GM23338 (cell line): ENCODE measurements around the gene CTAG2.

Source experiments
- CREB1 ChIP-seq: fragments of 250-450 bp; sonication (Bioruptor Pico); IDR thresholded peaks from 2 replicates; pipeline ENCODE4 v1.5.0; 2020; ENCODE audit warnings: low read depth, mild to moderate bottlenecking, moderate library complexity
- CTCF ChIP-seq, 2 experiments: fragments of 200-600 bp in 1 of 2; sonication (generic) in 1 of 2; conservative IDR thresholded peaks; 2 replicates each; pipeline versions ENCODE4 v1.5.1 to v1.6.1; 2016 to 2017; ENCODE audit warnings: antibody characterized with exemption in 2 of 2, low read depth in 2 of 2, mild to moderate bottlenecking in 2 of 2, moderate library complexity in 1 of 2
- ETS1 ChIP-seq: IDR thresholded peaks from 2 replicates; pipeline ENCODE4 v1.6.1; 2016; ENCODE audit warnings: antibody characterized with exemption
- EZH2 ChIP-seq: fragments of 200-600 bp; sonication (generic); IDR thresholded peaks from one replicate; pipeline ENCODE4 v1.8.0; 2017; ENCODE audit warnings: antibody characterized with exemption, mild to moderate bottlenecking, low read depth; ENCODE audit not compliant: unreplicated experiment
- EZH2phosphoT487 ChIP-seq: fragments of 200-600 bp; sonication (generic); IDR thresholded peaks from one replicate; pipeline ENCODE4 v1.8.1; 2018; ENCODE audit warnings: antibody characterized with exemption; ENCODE audit not compliant: unreplicated experiment
- POLR2AphosphoS5 ChIP-seq: IDR thresholded peaks from 2 replicates; pipeline ENCODE4 v1.6.1; 2016; ENCODE audit warnings: antibody characterized with exemption, low read depth
- STAT1 ChIP-seq: IDR thresholded peaks from one replicate; pipeline ENCODE4 v1.6.1; 2016; ENCODE audit warnings: antibody characterized with exemption; ENCODE audit not compliant: unreplicated experiment
- ZNF114 ChIP-seq: fragments of 250-450 bp; sonication (Bioruptor Pico); IDR thresholded peaks from 2 replicates; pipeline ENCODE4 v1.5.0; 2020; ENCODE audit warnings: mild to moderate bottlenecking, moderate library complexity

- TF ChIP-seq CTCF (conservative IDR thresholded peaks at IDR 0.05; ENCODE audit: low read depth in 2 of 2) (no peak), POLR2AphosphoS5 (no peak), EZH2 (no peak), ZNF114 (CRISPR knock-in tag) (no peak), CREB1 (CRISPR knock-in tag) (no peak), ETS1 (no peak), STAT1 (no peak), EZH2phosphoT487 (no peak)
Observed at GRCh38 chrX:154653048-154653401, 354 bp downstream of the CTAG2 start.
